ENCODE results near the gene KCNC1.

GRCh38 chr11:17714870-17715269 lies 19.7 kb upstream of the KCNC1 start:
- no peak for TF ChIP-seq E2F5 (CRISPR knock-in tag; IDR thresholded peaks at IDR 0.05)
- TF ChIP-seq ZSCAN18 (CRISPR knock-in tag; IDR thresholded peaks at IDR 0.05), result no peak
- TF ChIP-seq FOXK1 (CRISPR knock-in tag; IDR thresholded peaks at IDR 0.05), result no peak
- no peak for TF ChIP-seq CTCF (IDR thresholded peaks at IDR 0.05)
- TF ChIP-seq ZNF263 (CRISPR knock-in tag; IDR thresholded peaks at IDR 0.05; ENCODE audit: low read depth), result no peak
- TF ChIP-seq USF1 (CRISPR knock-in tag; IDR thresholded peaks at IDR 0.05), result no peak
- no peak for TF ChIP-seq FOXP4 (CRISPR knock-in tag; IDR thresholded peaks at IDR 0.05)
- TF ChIP-seq ARID4B (CRISPR knock-in tag; IDR thresholded peaks at IDR 0.05; ENCODE audit: borderline replicate concordance), result no peak
- TF ChIP-seq TEAD4 (CRISPR knock-in tag; IDR thresholded peaks at IDR 0.05), result no peak
- no peak for TF ChIP-seq MYBL2 (CRISPR knock-in tag; IDR thresholded peaks at IDR 0.05)
- no peak for TF ChIP-seq NFYB (CRISPR knock-in tag; conservative IDR thresholded peaks at IDR 0.05; ENCODE audit: low read depth)
- no peak for TF ChIP-seq MAX (CRISPR knock-in tag; IDR thresholded peaks at IDR 0.05)
- no peak for TF ChIP-seq ATF3 (CRISPR knock-in tag; conservative IDR thresholded peaks at IDR 0.05)
- TF ChIP-seq E2F1 (CRISPR knock-in tag; IDR thresholded peaks at IDR 0.05), result no peak
